Naive B cell (primary cell): Measurements from ENCODE around the gene COG4. TPM values are rescaled to one million over a fixed set of nuclear protein-coding genes. Genes with fewer than 3 reads are reported as not detected.

ENCODE experiments used
- ATAC-seq, 2 donors: fragments of 150-1000 bp; cut with Tn5 transposase; 2 replicates each; pipeline ENCODE4 v1.10.0; 2021; ENCODE audit warnings: low read depth in 2 of 2, mild to moderate bottlenecking in 2 of 2, moderate library complexity in 2 of 2
- DNase-seq: peaks from one replicate; pipeline ENCODE4 v3.0.0; 2022
- H3K27ac Mint-ChIP-seq, 6 donors: one replicate each; pipeline ENCODE4 v1.8.0; 2020 to 2022; ENCODE audit warnings: mild to moderate bottlenecking in 6 of 6, mixed read lengths in 6 of 6, moderate library complexity in 5 of 6, inconsistent platforms in 2 of 6
- H3K27me3 Mint-ChIP-seq, 3 donors: one replicate each; pipeline ENCODE4 v1.8.0; 2021 to 2022; ENCODE audit warnings: mixed read lengths in 3 of 3, mild to moderate bottlenecking in 1 of 3
- H3K36me3 Mint-ChIP-seq, 2 donors: one replicate each; pipeline ENCODE4 v1.8.0; 2020 to 2022; ENCODE audit warnings: mixed read lengths in 2 of 2, inconsistent platforms in 1 of 2, mild to moderate bottlenecking in 1 of 2
- H3K4me1 Mint-ChIP-seq, 3 donors: one replicate each; pipeline ENCODE4 v1.8.0; 2020 to 2022; ENCODE audit warnings: mixed read lengths in 3 of 3, inconsistent platforms in 1 of 3, mild to moderate bottlenecking in 1 of 3, moderate library complexity in 1 of 3
- H3K4me3 Mint-ChIP-seq, 8 donors: one replicate each; pipeline ENCODE4 v1.8.0; 2020 to 2022; ENCODE audit warnings: mild to moderate bottlenecking in 8 of 8, mixed read lengths in 8 of 8, moderate library complexity in 8 of 8, inconsistent platforms in 2 of 8
- H3K9me3 Mint-ChIP-seq, 7 donors: one replicate each; pipeline ENCODE4 v1.8.0; 2020 to 2022; ENCODE audit warnings: mixed read lengths in 7 of 7, mild to moderate bottlenecking in 5 of 7, inconsistent platforms in 2 of 7, moderate library complexity in 1 of 7
- polyA plus RNA-seq, 6 donors: library from polyadenylated mRNA; unstranded; fragments of 300-500 nt; fragmentation: Illumina TruSeq; gene quantifications; one replicate each; pipeline ENCODE4 v1.2.3, GENCODE V29; 2021; ENCODE audit warnings: low read depth in 6 of 6

Gene COG4
- 10 to 100 TPM; 41.7 to 83.4 (median 51.2) TPM for polyA plus RNA-seq

DNA sequence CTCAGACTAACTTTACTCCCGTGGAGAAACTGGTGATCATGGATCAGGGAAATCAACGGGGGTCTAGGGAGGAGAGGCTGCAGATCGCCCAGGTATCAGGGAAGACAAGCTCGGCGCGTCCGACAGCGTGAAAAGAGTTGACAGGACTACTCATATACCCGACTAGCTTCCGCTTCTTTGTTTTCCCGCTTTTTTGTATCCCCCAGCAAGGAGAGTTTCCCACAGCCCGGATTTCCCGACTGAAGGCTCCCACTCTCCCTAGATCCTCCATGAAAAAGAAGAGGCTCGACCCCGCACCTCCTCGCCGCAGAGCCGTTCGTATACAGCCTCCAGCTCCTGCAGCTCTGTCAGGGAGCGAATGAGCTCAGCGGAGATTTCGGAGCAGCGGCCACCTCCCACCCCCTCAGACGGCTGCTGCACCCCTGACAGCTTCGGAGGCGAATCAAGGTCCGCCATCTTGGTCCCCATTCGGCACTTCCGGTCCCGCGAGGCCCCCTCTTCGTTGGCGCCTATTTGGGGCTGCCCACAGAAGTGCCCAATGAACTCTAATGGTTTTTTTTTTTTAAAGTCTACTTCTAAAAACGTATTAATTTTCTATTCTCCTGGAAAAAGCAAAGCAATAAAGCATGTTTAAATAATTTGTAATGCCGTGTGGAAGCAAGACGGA, at the start of gene COG4:
Gene COG4, minus strand, starts transcription at position 479 of the 667 bp plus-strand sequence. Its CDS starts 11 bp downstream, at position 468.
- H3K4me1 Mint-ChIP-seq = peaks cover 27 to 64% (median 38%) of the 10 kb centered on the region in 3 donors
- H3K4me3 Mint-ChIP-seq = peak within 1 kb of the TSS; percentile 97 to 100 (median 99)
- ATAC-seq (peak; percentile 71 to 81), DNase-seq (peak; percentile 87)
- H3K27me3 Mint-ChIP-seq = no peaks in the 10 kb centered on the region
- H3K36me3 Mint-ChIP-seq = peaks cover 15% of the 10 kb centered on the region in 2 donors
- H3K27ac Mint-ChIP-seq = peak within 1 kb of the TSS; percentile 99 to 100 (median 99)
- H3K9me3 Mint-ChIP-seq = no peaks in the 10 kb centered on the region

DNA sequence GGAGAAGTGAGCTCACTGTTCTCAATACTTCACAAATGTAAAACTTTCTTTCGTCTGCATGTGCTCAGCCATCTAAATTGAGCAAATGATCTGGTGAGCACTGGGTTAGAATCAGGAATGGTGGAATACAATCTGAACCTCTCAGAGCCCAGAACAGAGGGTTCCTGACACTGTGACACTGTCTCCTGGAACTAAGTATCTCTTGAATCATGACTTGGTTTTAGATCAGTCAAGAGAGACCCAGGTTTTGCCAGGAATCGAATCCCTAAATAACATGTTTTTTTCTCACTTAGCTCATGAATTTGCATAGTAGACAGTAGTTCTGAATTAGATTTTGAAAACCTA, 49.5 kb upstream of the COG4 start:
- DNase-seq (no peak), ATAC-seq (no peak)
- H3K27ac Mint-ChIP-seq = peak overlapping the region in 2 of 6 donors; percentile 49 to 79
- no peak overlapping the region for H3K4me3 Mint-ChIP-seq
- peaks cover 18 to 29% of the 10 kb centered on the region in 2 donors for H3K36me3 Mint-ChIP-seq
- H3K4me1 Mint-ChIP-seq = peaks cover 4 to 7% (median 5%) of the 10 kb centered on the region in 3 donors
- no peaks in the 10 kb centered on the region for H3K9me3 Mint-ChIP-seq
- no peaks in the 10 kb centered on the region for H3K27me3 Mint-ChIP-seq

DNA sequence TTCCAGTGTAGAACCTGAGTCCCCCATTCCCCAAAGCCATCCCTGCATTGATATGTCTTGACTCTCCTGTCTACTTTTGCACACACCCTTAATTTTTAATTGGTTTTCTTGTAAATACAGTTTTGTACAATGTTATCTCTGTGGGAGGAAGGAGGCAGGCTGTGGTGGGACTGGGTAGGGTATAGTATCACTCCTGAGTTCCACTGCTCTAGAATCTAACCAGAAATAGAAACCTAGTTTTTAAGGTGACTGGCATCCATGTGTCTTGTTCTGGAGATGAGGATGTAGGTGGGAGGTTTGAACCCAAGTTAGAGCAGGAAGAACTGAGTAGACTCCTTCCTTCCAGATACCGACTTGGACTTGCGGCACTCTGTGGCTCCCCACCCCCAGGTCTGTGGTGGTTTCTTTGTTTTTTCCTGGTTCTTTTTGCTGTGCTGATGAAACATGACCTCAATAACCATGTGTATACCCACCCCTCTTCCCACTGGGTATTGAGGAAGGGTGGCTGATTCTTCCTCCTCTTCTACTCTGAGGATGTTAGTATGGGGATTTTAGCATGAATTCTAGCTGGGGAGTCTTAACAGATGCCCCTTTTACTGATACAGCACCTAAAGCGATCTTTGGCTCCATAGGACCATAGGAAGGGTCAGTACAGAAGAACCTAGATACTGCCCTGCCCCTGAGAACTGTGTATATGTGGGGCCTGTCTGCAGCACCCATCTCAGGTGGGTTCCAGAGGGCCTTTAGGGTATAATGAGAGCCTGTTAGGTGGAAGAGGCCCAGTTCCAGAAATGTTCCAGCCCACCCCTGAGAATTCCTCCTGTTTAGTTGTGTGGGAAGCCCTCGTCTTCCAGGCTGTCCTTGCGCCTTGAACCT, 48.9 kb upstream of the COG4 start:
- Mint-ChIP-seq H3K27ac (peak overlapping the region in 5 of 6 donors; percentile 25 to 88 (median 49)), H3K9me3 (no peaks in the 10 kb centered on the region), H3K36me3 (peaks cover 22 to 31% of the 10 kb centered on the region in 2 donors), H3K27me3 (no peaks in the 10 kb centered on the region), H3K4me3 (no peak overlapping the region), H3K4me1 (peaks cover 4 to 7% (median 5%) of the 10 kb centered on the region in 3 donors)
- ATAC-seq (no peak), DNase-seq (no peak)

DNA sequence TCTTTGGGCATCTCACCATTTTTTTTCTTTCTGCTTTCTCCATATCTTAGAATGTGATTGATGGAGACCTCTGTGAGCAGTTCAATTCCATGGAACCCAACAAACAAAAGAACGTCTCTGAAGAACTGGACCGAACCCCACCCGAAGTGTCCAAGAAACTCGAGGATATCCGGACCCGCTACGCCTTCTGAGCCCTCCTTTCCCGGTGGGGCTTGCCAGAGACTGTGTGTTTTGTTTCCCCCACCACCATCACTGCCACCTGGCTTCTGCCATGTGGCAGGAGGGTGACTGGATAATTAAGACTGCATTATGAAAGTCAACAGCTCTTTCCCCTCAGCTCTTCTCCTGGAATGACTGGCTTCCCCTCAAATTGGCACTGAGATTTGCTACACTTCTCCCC, 48.3 kb upstream of the COG4 start:
- Mint-ChIP-seq H3K27ac (peak overlapping the region in 3 of 6 donors; percentile 25 to 66 (median 34)), H3K4me1 (peaks cover 4 to 7% (median 5%) of the 10 kb centered on the region in 3 donors), H3K27me3 (no peaks in the 10 kb centered on the region), H3K36me3 (peaks cover 28 to 31% of the 10 kb centered on the region in 2 donors), H3K4me3 (no peak overlapping the region), H3K9me3 (no peaks in the 10 kb centered on the region)
- DNase-seq (no peak), ATAC-seq (no peak)

DNA sequence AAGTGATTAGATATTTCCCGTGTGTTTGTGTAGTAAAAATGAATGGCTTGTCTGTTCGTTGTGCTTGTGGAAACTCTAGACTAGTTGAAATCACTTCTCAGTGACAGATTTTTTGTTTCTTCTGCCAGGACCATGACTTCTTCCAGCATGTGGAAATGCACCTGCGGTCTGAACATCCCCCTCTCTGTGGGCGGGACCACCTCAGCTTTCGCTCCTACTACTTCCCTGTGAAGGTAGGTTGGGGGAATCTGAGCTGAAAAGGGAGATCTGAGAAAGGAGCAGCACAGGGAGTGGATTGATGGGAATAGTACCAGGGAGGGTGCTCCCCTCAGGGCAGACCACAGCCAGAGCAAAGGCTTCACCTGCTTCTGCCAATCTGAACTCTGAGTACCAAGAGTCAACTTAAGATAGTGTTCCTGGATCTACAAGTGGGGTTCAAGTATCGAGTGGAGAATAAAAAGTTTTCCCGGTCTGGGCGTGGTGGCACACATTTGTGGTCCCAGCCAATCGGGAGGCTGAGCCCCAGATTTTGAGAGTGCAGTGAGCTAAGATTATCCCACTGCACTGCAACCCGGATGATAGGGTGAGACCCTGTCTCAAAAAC, 47.7 kb upstream of the COG4 start:
- peak overlapping the region in 1 of 6 donors; percentile 50 for H3K27ac Mint-ChIP-seq
- H3K36me3 Mint-ChIP-seq = peaks cover 28 to 31% of the 10 kb centered on the region in 2 donors
- DNase-seq = no peak
- ATAC-seq = no peak
- peaks cover 0 to 5% (median 3%) of the 10 kb centered on the region in 3 donors for H3K4me1 Mint-ChIP-seq
- no peaks in the 10 kb centered on the region for H3K27me3 Mint-ChIP-seq
- H3K4me3 Mint-ChIP-seq = no peak overlapping the region
- H3K9me3 Mint-ChIP-seq = no peaks in the 10 kb centered on the region

DNA sequence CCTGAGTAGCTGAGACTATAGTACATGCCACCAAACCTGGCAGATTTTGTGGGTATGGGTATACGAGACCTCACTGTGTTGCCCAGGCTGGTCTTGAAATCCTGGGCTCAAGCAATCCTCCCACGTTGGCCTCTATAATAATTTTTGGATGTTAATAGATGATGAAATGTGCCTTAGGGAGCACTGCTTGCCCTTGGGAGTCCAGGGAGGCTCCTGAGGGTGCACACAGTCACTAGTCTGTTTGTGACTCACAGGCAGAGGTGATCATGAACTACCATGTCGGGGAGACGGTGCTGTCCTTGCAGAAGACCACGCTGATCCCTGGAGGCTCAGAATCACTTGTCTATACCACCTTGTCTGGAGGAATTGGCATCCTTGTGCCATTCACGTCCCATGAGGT, 46.4 kb upstream of the COG4 start:
- no peak for ATAC-seq

DNA sequence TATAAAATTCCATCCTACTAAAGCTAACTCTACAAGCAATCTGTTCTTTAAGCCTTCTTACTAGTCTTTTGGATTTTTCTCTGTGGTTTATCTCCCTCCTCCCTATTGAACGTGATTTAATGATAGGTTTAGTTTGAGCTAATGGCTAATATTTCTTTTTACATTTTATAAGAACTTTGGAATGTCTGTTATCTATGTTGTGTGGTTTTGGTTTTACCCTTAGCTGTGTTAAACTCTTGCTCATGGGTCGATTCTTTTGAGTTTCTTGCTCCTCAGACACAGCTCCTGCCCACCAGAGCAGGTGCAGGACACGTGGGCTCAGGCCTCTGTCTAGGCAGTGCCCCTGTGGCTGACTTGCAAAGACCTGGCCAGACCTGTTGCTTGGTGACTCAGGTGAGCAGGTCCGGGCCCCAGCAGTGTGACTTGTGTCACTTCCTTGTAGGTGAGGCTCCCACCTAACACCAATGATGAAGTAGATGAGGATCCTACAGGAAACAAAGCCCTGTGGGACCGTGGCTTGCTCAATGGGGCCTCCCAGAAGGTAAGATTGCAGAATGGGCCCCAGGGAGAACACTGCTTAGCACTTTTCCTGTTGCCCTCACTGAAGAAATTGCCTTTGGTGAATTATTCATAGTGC, 45.4 kb upstream of the COG4 start:
- DNase-seq (no peak), ATAC-seq (no peak)
- Mint-ChIP-seq H3K27me3 (no peaks in the 10 kb centered on the region), H3K4me1 (peaks cover 0 to 5% (median 3%) of the 10 kb centered on the region in 3 donors), H3K4me3 (no peak overlapping the region), H3K36me3 (peaks cover 31 to 38% of the 10 kb centered on the region in 2 donors), H3K9me3 (no peaks in the 10 kb centered on the region), H3K27ac (peak overlapping the region in 3 of 6 donors; percentile 20 to 61 (median 21))

More for the DNA sequence above, 46.4 kb upstream of the COG4 start:
- Mint-ChIP-seq H3K27ac (no peak overlapping the region), H3K4me3 (no peak overlapping the region), H3K9me3 (no peaks in the 10 kb centered on the region), H3K4me1 (peaks cover 0 to 5% (median 3%) of the 10 kb centered on the region in 3 donors), H3K36me3 (peaks cover 31 to 33% of the 10 kb centered on the region in 2 donors), H3K27me3 (no peaks in the 10 kb centered on the region)
- no peak for DNase-seq

DNA sequence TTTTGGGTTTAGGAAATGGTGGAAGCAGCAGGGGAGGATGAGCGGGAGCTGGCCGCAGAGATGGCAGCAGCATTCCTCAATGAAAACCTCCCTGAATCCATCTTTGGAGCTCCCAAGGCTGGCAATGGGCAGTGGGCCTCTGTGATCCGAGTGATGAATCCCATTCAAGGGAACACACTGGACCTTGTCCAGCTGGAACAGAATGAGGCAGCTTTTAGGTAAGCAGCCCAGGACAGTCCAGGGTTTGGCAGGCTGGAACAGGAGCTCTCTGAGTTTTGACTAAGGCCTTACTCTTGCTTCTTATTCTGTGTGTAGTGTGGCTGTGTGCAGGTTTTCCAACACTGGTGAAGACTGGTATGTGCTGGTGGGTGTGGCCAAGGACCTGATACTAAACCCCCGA, 41.7 kb upstream of the COG4 start:
- Mint-ChIP-seq H3K9me3 (no peaks in the 10 kb centered on the region), H3K4me1 (peaks cover 0 to 5% (median 0%) of the 10 kb centered on the region in 3 donors), H3K36me3 (peaks cover 10 to 27% of the 10 kb centered on the region in 2 donors), H3K27me3 (no peaks in the 10 kb centered on the region), H3K4me3 (no peak overlapping the region), H3K27ac (peak overlapping the region in 1 of 6 donors; percentile 22)
- DNase-seq = no peak
- ATAC-seq = no peak

DNA sequence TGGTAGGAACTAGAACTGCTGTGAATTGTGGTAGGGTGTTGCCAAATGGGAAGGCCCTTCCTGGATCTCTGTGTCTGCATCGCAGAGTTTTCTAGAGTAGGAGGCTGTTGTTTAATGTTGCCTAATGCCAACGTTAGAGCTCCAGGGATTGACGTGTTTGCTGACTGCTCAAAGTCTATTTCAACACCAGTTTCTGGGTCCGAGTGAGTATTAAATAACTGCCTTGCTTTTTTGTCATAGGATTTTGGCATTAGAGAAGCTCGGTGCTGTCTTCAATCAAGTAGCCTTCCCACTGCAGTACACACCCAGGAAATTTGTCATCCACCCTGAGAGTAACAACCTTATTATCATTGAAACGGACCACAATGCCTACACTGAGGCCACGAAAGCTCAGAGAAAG, 40.3 kb upstream of the COG4 start:
- DNase-seq (no peak), ATAC-seq (no peak)
- H3K4me3 Mint-ChIP-seq = no peak overlapping the region
- H3K4me1 Mint-ChIP-seq = peaks cover 0 to 5% (median 0%) of the 10 kb centered on the region in 3 donors
- H3K9me3 Mint-ChIP-seq = no peaks in the 10 kb centered on the region
- H3K36me3 Mint-ChIP-seq = peaks cover 9 to 27% of the 10 kb centered on the region in 2 donors
- no peak overlapping the region for H3K27ac Mint-ChIP-seq
- H3K27me3 Mint-ChIP-seq = no peaks in the 10 kb centered on the region

DNA sequence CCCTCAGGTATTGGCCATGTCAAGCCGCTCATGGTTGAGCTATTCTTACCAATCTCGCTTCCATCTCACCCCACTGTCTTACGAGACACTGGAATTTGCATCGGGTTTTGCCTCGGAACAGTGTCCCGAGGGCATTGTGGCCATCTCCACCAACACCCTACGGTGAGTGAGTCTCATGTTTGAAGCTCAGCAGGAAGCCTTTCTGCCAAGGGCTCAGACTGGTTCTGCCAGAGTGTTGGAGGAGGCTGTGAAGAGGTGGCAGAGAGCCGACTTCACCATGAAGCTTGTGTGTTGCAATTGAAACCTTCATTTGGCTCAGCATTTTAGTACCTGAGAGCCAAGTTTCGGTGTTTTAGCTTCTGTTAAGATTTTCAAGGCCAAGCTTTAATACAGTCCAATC, 38.3 kb upstream of the COG4 start:
- H3K4me1 Mint-ChIP-seq = no peaks in the 10 kb centered on the region

DNA sequence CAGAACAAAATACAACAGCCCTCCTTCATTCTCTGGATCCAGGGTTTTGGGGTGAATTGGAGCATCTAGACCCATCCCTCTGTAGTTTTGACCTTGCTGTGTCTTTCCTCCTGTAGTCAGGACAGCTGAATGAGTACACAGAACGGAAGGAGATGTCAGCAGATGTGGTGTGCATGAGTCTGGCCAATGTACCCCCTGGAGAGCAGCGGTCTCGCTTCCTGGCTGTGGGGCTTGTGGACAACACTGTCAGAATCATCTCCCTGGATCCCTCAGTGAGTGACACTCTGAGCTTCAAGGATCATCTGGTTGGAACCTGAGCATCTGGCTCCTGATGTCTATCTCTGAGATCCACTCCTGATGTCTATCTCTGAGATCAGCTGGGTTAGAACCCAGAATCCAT, 32.7 kb upstream of the COG4 start:
- no peak for DNase-seq
- Mint-ChIP-seq H3K4me1 (no peaks in the 10 kb centered on the region), H3K27me3 (no peaks in the 10 kb centered on the region), H3K4me3 (no peak overlapping the region), H3K36me3 (peaks cover 18 to 31% of the 10 kb centered on the region in 2 donors), H3K27ac (no peak overlapping the region), H3K9me3 (no peaks in the 10 kb centered on the region)
- no peak for ATAC-seq

More for the DNA sequence above, 38.3 kb upstream of the COG4 start:
- H3K36me3 Mint-ChIP-seq = peaks cover 14 to 22% of the 10 kb centered on the region in 2 donors
- ATAC-seq = no peak
- no peak for DNase-seq
- no peak overlapping the region for H3K27ac Mint-ChIP-seq
- H3K4me3 Mint-ChIP-seq = no peak overlapping the region
- H3K9me3 Mint-ChIP-seq = no peaks in the 10 kb centered on the region
- H3K27me3 Mint-ChIP-seq = no peaks in the 10 kb centered on the region

DNA sequence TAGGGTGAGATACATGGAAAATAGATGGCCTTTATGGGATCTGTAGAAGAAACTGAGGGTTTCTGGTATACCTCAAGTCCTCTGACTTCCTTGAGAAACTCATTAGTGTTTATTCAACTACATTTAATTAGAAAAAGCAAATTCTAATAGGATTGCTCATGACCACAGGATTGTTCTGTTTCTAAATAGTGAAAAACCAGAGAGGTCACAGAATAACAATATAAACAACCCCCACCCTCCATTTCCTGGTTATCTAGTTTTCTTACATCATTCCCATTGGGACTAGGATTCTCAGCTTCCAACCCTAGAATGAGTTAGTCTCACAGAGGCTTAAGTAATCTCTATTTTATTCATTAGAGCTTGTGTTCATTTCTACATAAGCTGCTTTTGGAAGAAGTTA, 30.3 kb upstream of the COG4 start:
- Mint-ChIP-seq H3K9me3 (no peaks in the 10 kb centered on the region), H3K4me3 (no peak overlapping the region), H3K27ac (no peak overlapping the region), H3K4me1 (peaks cover 0 to 3% (median 0%) of the 10 kb centered on the region in 3 donors), H3K36me3 (peaks cover 23 to 35% of the 10 kb centered on the region in 2 donors), H3K27me3 (no peaks in the 10 kb centered on the region)
- DNase-seq (no peak), ATAC-seq (no peak)

DNA sequence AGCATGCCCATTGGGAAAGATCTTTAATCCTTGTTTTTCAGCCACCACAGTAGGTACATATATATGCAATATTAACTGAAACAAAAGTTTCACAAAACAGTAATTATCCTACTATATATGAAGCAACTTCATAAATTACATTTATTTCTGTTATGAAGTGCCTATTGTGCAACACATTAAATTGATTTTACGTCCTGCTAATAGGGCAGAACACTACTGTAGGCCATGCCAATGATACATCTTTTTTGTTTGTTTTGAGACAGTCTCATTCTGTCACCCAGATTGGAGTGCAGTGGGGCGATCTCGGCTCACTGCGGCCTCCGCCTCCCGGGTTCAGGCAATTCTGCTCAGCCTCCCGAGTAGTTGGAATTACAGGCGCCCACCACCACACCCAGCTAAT, 29.3 kb upstream of the COG4 start:
- Mint-ChIP-seq H3K4me3 (no peak overlapping the region), H3K27me3 (no peaks in the 10 kb centered on the region), H3K4me1 (peaks cover 0 to 3% (median 0%) of the 10 kb centered on the region in 3 donors), H3K9me3 (no peaks in the 10 kb centered on the region), H3K27ac (no peak overlapping the region), H3K36me3 (peaks cover 26 to 38% of the 10 kb centered on the region in 2 donors)
- ATAC-seq (no peak), DNase-seq (no peak)
